ENCODE measurements around the gene FOXP1.

DNA sequence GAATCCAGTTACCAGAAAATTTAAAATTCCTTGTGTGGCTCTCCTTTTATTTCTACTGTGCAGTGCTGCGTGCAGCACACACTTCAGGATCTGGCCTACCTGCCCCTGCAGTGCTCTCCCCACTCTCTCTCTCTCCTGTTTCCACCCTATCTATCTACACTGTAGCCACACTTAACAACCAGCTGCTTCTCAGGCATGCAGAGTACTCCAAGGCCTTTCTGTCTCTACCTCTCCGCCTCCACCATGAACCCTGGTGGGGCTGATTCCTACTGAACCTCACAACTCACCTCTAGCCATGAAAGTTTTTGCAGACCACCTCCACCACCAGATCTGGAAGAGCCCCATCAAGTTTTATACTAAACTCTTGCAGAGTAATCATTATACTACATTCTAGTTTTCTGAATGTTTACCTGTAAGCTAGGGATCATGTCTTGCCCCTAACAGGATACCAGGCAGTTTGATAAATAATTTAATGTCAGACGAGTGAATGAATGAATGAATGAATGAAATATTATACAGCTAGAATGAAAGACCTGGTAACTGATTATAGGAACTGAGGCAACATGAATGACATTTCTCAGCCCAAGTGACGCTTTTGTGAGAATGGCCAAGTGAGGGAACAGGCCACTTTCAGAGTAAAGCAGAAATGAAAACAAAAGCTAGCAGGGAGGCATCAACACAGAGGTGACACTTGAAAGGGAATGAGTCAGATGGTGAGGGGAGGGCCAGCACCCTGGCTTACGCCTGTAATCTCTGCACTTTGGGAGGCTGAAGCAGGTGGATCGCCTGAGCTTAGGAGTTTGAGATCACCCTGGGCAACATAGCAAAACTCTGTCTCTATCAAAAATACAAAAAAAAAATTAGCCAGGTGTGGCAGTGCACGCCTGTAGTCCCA, 363.5 kb downstream of the FOXP1 start:
- TF ChIP-seq, protein P1, sequence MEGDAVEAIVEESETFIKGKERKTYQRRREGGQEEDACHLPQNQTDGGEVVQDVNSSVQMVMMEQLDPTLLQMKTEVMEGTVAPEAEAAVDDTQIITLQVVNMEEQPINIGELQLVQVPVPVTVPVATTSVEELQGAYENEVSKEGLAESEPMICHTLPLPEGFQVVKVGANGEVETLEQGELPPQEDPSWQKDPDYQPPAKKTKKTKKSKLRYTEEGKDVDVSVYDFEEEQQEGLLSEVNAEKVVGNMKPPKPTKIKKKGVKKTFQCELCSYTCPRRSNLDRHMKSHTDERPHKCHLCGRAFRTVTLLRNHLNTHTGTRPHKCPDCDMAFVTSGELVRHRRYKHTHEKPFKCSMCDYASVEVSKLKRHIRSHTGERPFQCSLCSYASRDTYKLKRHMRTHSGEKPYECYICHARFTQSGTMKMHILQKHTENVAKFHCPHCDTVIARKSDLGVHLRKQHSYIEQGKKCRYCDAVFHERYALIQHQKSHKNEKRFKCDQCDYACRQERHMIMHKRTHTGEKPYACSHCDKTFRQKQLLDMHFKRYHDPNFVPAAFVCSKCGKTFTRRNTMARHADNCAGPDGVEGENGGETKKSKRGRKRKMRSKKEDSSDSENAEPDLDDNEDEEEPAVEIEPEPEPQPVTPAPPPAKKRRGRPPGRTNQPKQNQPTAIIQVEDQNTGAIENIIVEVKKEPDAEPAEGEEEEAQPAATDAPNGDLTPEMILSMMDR (IDR thresholded peaks at IDR 0.05), result no peak
- no peak for TF ChIP-seq EZH2 (IDR thresholded peaks at IDR 0.05)

Measured in neural progenitor cell (in vitro differentiated cells).